HG03469 (cell line): ENCODE measurements around the gene CNOT8.
"Not testable (repeated sequence)": the region's sequence is repeated elsewhere in the genome, so short reads cannot be mapped to it uniquely, and the experiment has no call there.

Experiments used
- ATAC-seq: cut with Tn5 transposase; IDR thresholded peaks from one replicate; pipeline ENCODE4 v1.9.1; 2021; ENCODE audit warnings: mild to moderate bottlenecking, moderate library complexity, moderate number of reproducible peaks; ENCODE audit not compliant: unreplicated experiment

The CNOT8 gene

DNA sequence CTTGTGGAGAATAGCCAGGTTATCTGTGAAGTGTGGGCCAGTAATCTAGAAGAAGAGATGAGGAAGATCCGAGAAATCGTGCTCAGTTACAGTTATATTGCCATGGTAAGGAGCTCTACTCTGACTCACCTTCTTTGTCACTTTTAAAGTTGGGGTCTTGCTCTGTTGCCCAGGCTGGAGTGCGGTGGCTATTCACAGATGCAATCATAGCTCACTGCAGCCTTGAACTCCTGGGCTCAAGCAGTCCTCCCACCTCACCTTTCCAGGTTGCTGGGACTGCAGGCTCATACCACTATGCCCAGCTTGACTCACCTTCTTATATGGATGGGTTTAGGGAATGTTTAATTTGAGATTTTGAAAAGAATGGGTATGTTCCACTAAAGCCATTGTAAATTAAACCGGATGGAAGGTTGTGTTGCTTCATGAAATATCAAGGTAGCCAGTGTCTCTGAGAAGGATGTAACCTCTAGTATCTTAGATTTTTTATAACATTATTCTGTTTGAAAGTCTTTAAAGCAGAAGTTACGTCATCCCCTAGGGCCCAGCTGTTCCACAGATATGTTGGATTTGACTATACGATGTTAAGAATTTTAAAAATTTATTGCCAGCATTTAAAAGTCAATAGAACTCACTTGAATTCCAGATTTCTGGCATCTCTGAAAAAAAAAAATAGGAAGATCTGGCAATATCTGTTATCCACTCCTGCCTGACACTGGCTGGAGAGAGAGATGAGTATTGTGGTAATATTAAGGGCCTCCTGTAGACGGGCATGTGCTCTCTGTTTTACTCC lies 5.1 kb downstream of the CNOT8 start:
- ATAC-seq = no peak

DNA sequence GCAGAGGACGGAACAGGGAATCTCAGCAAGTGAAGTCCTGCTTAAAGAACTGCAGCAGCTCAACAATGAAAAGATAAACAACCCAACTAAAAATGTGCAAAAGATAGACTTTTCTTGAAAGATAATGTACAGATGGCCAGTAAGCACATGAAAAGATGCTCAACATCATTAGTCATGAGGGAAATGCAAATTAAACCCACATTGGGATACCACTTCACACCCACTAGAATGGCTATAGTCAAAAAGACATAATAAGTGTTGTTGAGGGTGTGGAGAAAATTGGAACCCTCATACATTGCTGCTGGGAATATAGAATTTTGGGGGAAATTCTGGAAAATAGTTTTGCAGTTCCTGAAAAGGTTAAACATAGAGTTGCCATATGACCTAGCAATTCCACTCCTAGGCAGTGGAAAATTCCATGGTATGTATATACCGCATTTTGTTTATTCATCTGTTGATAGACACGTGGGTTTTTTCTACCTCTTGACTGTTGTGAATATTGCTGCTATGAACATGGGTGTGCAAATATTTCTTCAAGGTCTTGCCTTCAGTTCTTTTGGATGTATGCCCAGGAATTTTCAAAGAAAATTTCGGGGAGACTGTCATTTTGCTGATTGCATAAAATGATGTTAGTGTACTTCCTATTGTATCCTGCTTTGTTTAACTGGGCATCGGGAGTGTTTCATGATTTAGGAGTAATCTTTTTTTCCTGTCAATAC lies 7.2 kb downstream of the CNOT8 start:
- ATAC-seq = no peak

DNA sequence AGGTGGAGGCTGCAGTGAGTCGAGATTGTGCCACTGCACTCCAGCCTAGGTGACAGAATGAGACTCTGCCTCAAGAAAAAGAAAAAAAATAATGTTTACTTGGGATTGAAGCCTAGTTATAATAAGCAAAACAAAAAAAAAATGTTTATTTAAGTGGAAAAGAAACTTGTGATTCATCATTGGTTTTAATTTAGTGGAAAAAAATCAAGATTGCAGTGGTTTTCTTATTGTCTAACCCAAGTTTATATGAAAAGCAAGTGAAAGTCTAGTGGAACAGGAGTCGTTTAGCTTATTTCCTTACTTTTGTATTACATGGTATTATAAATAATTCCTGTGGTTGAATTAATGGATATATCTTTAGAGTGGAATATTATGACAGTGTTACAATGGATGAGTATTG lies 8.4 kb downstream of the CNOT8 start:
- ATAC-seq = no peak

DNA sequence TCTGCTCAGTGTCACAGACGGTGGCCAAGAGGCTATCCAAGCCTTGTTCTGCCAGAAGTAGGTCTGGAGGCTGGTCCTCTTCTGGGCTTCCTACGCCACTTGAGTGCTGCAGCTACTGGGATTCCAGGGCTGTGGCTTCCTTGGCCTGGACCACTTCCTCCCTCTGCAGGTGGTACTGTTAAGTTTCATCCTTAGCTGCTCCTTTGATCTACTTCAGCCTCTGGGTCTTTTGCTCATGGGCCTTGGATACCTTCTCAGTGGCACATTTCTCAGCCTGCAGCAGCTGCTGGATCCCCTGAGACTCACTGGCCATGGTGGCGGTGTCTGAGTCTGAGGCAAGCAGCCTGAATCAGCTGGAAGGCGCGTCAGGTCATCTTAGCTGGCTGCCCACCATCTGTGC lies 10.3 kb downstream of the CNOT8 start:
- no peak for ATAC-seq

DNA sequence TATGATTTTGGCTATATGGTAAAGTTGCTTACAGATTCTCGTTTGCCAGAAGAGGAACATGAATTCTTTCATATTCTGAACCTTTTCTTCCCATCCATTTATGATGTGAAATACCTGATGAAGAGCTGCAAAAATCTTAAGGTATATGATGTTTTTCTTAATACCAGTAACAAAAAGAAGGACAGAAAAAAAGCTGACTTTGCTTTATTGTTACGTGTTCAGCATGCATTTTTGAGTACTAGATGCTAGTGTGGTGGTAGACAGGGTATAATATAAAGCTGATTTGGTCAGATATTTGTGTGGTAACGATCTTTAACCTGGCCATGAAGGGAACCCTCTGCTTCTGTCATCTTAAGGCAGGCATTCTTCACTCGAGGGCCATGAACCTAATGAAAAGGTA lies 13.3 kb downstream of the CNOT8 start:
- no peak for ATAC-seq

- no peak for ATAC-seq
These were observed 15.4 kb downstream of the CNOT8 start for GRCh38 chr5:154873791-154874331.

GRCh38 chr5:154878642-154879335 lies 20.4 kb downstream of the CNOT8 start:
- no peak for ATAC-seq

DNA sequence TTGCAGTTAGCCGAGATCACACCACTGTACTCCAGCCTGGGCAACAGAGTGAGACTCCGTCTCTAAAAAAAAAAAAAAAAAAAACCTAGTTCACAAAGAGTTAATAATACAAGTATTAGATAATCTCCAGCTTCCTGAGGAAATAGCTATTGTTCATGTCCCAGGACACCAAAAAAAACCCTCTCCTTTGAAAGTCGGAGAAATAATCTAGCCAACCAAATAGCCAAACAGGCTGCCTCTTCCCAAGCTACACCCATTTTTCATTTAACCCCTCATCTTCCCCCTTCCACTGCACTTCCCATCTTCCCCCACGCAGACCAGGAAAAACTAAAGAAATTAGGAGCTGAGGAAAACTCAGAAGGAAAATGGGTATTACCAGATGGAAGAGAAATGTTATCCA lies 23.6 kb downstream of the CNOT8 start:
- ATAC-seq = no peak

- no peak for ATAC-seq
These were observed 26.0 kb downstream of the CNOT8 start for GRCh38 chr5:154884424-154884823.

DNA sequence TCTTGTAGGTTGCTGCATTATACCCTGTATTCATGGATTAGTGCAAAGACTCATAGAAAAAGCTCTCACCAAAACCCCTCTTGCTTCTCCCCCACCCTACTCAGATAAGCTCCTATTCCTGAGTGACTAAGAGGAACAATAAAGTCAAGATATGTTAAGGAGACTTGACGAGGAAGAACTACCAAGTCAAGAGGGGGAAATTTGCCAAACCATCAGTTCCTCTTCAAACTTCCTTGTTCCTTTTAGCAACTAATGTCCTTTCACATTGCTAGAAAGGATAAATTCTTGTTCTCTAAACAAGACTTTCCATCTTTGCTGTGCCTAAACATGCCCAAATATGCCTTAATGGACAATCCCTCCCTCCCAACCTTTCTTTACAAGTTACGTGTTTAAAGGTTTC lies 27.0 kb downstream of the CNOT8 start:
- ATAC-seq = no peak

DNA sequence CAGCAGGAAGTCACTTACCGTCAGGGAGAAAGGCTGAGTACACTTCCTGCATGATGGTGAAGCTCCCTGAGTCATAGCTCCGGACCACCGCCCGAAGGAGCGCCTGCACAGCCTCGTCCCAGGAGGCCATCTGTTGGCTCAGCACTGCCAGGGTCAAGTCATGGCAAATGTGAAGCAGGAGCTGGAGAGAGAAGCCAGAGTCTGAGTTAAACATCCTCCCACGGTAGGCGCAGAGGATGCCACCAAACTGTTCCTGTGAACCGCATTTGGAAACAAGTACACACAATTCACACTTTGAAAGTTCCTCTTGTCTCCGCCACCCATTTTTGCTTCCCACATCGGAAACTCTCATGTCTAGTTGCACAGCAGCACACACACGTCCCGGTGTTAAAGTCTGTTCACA lies 33.9 kb downstream of the CNOT8 start:
- ATAC-seq = no peak

- ATAC-seq = no peak
These were observed 35.0 kb downstream of the CNOT8 start for GRCh38 chr5:154893381-154893780.

GRCh38 chr5:154895606-154896561 lies 37.5 kb downstream of the CNOT8 start:
- ATAC-seq = no peak

DNA sequence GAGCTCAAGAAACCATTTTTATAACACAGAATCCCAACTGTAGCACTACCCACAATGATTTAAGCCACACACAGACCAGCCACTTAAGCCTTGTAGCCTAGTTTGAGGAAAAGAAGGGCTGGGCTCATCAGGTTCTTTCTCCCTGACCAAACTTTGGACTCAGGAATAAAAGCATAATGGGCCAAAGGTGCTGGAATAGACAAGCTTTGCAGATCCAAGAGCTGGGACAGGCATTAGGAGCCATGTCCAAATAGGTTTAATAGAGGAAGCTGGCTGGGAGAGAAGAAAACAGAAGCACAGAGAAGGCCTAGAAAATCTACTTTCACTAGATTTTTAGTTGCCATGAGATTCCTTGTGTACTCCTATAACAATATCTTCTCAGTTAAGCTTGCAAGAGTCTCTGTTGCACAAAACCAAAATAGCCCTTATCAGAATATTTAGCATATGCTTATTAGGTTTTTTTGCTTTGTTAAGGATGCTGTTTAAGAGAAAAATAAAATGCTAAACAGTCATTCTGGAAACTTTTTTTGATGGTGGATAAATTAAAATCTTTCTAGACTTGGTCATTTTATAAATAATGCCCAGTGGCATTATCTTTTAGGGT lies 38.2 kb downstream of the CNOT8 start:
- ATAC-seq = no peak

- no peak for ATAC-seq
These were observed 39.8 kb downstream of the CNOT8 start for GRCh38 chr5:154898210-154898609.

DNA sequence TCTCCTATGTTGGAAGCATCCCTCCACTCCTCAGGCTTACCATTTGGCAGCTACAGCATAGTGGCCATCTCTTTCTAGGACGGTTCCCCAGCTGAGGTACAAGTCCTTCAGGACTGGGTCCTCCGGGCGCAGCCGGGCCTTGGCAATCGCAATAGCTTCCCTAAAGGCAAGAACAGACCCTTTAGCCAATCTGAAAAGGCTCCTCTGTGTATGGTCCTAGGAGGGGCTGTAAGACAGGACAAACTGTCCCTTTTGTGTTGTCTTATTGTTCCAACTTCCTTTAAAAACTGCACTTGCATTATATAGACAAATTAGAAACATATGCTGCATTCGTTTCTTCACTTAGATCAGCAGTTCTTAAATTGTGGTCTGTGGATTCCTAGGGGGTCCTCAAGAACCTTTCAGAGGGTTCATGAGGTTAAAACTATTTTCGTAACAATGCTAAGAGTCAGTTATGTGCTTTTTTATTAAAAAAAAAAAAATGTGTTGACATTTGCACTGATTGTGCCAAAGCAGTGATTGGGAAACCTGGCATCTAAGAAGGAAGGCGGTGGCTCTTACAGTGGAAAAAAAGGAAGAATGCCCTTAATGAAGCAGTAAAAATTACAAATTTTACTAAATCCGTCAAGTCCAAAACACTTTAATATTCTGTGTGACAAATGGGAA lies 40.9 kb downstream of the CNOT8 start:
- ATAC-seq = no peak

DNA sequence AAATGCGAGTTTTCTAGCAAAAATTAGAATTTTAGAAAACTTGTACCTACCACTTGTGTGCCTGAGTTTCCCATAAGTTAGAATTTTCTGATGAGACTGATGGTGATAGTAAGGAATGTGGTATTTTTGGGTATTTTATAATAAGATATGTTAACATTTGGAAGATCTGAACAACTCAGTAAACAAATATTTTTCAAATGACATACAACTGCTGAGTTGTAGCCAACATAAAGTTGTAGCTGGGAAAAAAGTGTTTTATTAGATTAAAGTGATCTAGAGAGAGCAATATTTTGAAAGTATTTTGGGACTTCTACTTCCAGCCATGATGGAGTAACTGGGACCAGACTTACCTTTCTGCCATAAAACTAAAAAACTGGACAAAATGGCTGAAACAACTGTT lies 41.6 kb downstream of the CNOT8 start:
- ATAC-seq = no peak

GRCh38 chr5:154901276-154901675 lies 42.8 kb downstream of the CNOT8 start:
- ATAC-seq = no peak

DNA sequence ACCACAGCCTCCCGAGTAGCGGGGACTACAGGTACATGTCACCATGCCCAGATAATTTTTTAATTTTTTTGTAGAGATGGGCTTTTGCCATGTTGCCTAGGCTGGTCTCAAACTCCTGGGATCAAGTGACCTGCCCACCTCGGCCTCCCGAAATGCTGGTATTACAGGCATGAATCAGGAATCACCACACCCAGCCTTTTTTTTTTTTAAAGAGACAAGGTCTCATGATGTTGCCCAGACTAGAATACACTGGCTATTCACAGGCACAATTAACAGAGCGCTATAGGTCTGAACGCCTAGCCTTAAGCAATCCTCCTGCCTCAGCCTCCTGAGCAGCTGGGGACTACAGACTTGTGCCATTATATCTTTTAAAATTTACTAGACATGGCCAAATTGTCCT lies 43.5 kb downstream of the CNOT8 start:
- ATAC-seq = no peak

GRCh38 chr5:154905601-154906000 lies 47.2 kb downstream of the CNOT8 start:
- ATAC-seq = not testable (repeated sequence)
